ENCODE measurements around the gene OR2V2. TPM values are rescaled to one million over a fixed set of nuclear protein-coding genes. Genes with fewer than 3 reads are reported as not detected.

The OR2V2 gene
- total RNA-seq, 1 donor from 2014 or later, result not detected

DNA sequence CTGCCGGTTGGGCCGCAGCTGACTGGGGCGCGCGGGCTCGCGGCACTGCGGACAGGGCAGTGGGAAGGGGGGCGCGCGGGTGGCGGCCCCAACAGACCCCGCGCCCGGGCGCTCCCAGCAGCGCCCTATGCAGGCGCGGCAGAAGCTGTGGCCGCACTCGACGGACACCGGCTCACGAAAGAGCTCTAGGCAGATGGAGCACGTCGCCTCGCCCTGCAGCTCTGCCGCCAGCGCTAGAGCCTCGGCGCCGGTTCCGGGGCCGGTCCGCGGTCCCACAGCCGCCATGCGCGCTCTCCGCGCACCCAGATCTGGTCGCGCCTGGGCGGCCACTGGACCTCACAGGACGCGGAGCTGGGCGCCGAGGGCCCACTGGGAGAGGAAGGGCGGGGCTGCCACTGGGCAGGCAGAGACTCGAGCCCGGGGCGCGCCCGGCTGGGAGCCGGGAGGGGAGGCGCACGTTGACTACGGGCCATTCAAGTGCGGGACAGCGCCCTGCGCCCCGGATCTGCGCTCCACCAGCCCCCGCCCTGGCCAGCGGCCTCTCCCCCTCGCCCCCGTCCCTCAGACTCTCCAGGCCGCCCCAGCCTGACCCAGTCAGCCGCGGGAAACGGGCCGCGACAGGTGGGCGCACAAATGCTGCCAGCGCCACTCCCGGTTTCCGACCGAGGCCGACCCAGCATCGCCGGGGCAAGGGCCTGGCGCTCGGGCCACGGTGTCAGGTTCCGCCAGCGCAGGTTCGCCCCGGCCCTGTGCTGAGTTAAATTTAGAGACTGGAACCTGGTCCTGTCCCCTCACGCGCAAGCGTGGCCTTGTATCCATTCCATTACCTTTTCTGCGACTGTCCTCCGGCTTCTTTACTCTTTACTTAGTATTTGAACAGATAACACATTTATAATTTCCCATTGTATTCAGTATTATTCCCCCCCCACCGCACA lies 57.7 kb downstream of the OR2V2 start, which contains the start of gene TRIM7:
TRIM7 (minus strand) TSS at position 371 of the 935 bp plus-strand sequence; CDS start at position 285, 86 bp downstream.
- TF ChIP-seq, protein P1, sequence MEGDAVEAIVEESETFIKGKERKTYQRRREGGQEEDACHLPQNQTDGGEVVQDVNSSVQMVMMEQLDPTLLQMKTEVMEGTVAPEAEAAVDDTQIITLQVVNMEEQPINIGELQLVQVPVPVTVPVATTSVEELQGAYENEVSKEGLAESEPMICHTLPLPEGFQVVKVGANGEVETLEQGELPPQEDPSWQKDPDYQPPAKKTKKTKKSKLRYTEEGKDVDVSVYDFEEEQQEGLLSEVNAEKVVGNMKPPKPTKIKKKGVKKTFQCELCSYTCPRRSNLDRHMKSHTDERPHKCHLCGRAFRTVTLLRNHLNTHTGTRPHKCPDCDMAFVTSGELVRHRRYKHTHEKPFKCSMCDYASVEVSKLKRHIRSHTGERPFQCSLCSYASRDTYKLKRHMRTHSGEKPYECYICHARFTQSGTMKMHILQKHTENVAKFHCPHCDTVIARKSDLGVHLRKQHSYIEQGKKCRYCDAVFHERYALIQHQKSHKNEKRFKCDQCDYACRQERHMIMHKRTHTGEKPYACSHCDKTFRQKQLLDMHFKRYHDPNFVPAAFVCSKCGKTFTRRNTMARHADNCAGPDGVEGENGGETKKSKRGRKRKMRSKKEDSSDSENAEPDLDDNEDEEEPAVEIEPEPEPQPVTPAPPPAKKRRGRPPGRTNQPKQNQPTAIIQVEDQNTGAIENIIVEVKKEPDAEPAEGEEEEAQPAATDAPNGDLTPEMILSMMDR (IDR thresholded peaks at IDR 0.05; ENCODE audit: insufficient read depth, low read depth, low read length), result no peak
- TF ChIP-seq EZH2 (IDR thresholded peaks at IDR 0.05; ENCODE audit: insufficient read depth, low read length), result peak; percentile 29
- Histone ChIP-seq H3K9me3 (ENCODE audit: insufficient read depth, low read depth, low read length) (no peaks in the 10 kb centered on the region), H3K27ac (ENCODE audit: low read depth, low read length) (no peak within 1 kb of the TSS), H3K4me1 (ENCODE audit: insufficient read depth, low read length) (peaks cover 12% of the 10 kb centered on the region), H3K79me2 (ENCODE audit: insufficient read depth, low read length) (no peaks in the 10 kb centered on the region), H3K36me3 (ENCODE audit: insufficient read depth, low read length) (no peaks in the 10 kb centered on the region), H3K9ac (ENCODE audit: low read length) (peak within 1 kb of the TSS; percentile 29), H3K4me3 (ENCODE audit: insufficient read depth, low read depth, low read length) (peak within 1 kb of the TSS; percentile 55), H3K27me3 (ENCODE audit: insufficient read depth, low read length) (peaks cover 14% of the 10 kb centered on the region), H4K20me1 (ENCODE audit: insufficient read depth, low read length) (peaks cover 5% of the 10 kb centered on the region), H2AFZ (ENCODE audit: low read depth, low read length) (peak within 1 kb of the TSS; percentile 73), H3K4me2 (ENCODE audit: low read length) (peak within 1 kb of the TSS; percentile 87)
- Mint-ChIP-seq H3K9me3 (ENCODE audit: unreplicated experiment) (peaks cover 4% of the 10 kb centered on the region), H3K27ac (ENCODE audit: unreplicated experiment) (peak within 1 kb of the TSS; percentile 93), H3K4me3 (ENCODE audit: unreplicated experiment) (peak within 1 kb of the TSS; percentile 94), H3K4me1 (ENCODE audit: low read depth, unreplicated experiment) (peaks cover 13% of the 10 kb centered on the region), H3K27me3 (ENCODE audit: low read depth, unreplicated experiment) (peaks cover 36% of the 10 kb centered on the region), H3K36me3 (ENCODE audit: low read depth, unreplicated experiment) (no peaks in the 10 kb centered on the region)
- DNase-seq (ENCODE audit: low read depth), result no peak
- FAIRE-seq, result no peak

DNA sequence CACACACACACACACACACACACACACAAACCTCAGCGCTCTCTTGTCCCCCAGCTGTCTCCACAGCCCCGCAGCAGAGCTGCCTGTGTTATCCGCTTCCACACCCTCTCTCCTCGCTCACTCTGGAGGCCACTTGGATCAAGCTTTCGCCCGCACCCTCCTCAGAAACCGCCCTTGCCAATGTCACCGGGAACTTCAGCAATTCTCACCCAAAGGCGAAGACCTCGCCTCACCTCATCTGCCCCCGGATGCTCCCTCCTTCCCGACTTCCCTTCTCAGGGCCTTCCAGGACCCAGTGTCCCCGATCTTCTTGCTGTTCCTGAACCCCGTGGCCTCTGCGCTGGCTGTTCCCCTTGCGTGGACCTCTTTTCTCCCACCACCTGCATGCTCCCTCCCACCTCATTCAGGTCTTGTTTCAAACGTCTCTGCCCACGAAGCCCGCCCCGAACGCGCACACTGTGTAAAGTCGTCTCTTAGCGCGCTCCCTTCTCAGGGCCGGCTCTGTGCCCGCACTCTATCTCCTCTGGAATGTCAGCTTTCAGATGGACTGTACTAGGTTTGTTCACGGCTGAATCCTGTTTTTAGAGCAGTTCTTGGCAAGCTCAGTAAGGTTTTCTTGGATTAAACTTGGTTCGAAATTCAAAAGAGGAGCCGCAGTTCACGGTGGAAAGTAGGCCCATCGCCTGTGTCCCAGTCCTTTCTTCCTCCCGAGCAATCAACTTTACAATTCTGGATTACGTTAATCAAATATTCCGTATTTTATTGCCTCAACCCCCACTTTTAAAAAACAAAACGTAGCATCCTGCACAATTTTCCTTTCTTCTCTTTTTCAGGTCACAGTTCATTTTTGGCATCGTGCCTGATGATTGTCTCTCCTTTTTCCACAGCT lies 58.6 kb downstream of the OR2V2 start:
- Histone ChIP-seq H3K4me2 (ENCODE audit: low read length) (peak overlapping the region; percentile 87), H3K27ac (ENCODE audit: low read depth, low read length) (no peak overlapping the region), H2AFZ (ENCODE audit: low read depth, low read length) (peak overlapping the region; percentile 61), H3K4me1 (ENCODE audit: insufficient read depth, low read length) (peaks cover 12% of the 10 kb centered on the region), H3K79me2 (ENCODE audit: insufficient read depth, low read length) (no peaks in the 10 kb centered on the region), H3K27me3 (ENCODE audit: insufficient read depth, low read length) (peaks cover 8% of the 10 kb centered on the region), H3K4me3 (ENCODE audit: insufficient read depth, low read depth, low read length) (peak overlapping the region; percentile 45), H3K9me3 (ENCODE audit: insufficient read depth, low read depth, low read length) (no peaks in the 10 kb centered on the region), H3K36me3 (ENCODE audit: insufficient read depth, low read length) (no peaks in the 10 kb centered on the region), H4K20me1 (ENCODE audit: insufficient read depth, low read length) (peaks cover 5% of the 10 kb centered on the region), H3K9ac (ENCODE audit: low read length) (peak overlapping the region; percentile 29)
- Mint-ChIP-seq H3K36me3 (ENCODE audit: low read depth, unreplicated experiment) (no peaks in the 10 kb centered on the region), H3K27ac (ENCODE audit: unreplicated experiment) (peak overlapping the region; percentile 93), H3K27me3 (ENCODE audit: low read depth, unreplicated experiment) (peaks cover 27% of the 10 kb centered on the region), H3K4me1 (ENCODE audit: low read depth, unreplicated experiment) (peaks cover 13% of the 10 kb centered on the region), H3K9me3 (ENCODE audit: unreplicated experiment) (peaks cover 4% of the 10 kb centered on the region), H3K4me3 (ENCODE audit: unreplicated experiment) (peak overlapping the region; percentile 94)
- FAIRE-seq (no peak), DNase-seq (ENCODE audit: low read depth) (peak; percentile 23)
- TF ChIP-seq EZH2 (IDR thresholded peaks at IDR 0.05; ENCODE audit: insufficient read depth, low read length), result no peak
- TF ChIP-seq, protein P1 (IDR thresholded peaks at IDR 0.05; ENCODE audit: insufficient read depth, low read depth, low read length), result no peak
